WI38 (cell line): ENCODE data around the gene PGA4.

ENCODE experiments used
- H3K4me3 ChIP-seq: 2 replicates; pipeline ENCODE4 v1.5.1; 2011; ENCODE audit warnings: low read depth, mild to moderate bottlenecking, control low read depth, low read length
- TF ChIP-seq, protein P1 (sequence below): IDR thresholded peaks from 2 replicates; pipeline ENCODE4 v1.5.1; 2012; ENCODE audit warnings: low read depth, mild to moderate bottlenecking, control low read depth, low read length

Gene PGA4

DNA sequence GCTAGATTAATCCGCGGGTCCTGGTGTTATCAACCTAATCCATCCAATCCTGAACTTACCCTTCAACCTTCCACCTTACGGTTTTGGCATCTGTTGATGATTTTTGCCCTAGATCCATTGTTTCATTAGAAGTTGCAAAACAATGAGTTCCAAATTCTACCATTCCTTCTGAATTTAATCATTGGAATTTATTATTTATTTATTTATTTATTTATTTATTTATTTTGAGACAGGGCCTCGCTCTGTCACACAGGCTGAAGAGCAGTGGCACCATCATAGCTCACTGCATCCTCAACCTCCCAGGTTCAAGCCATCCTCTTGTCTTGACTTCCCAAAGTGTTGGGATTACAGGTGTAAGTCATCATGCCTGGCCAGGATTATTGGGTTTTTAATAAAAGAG, 40.7 kb upstream of the PGA4 start:
- TF ChIP-seq, protein P1, sequence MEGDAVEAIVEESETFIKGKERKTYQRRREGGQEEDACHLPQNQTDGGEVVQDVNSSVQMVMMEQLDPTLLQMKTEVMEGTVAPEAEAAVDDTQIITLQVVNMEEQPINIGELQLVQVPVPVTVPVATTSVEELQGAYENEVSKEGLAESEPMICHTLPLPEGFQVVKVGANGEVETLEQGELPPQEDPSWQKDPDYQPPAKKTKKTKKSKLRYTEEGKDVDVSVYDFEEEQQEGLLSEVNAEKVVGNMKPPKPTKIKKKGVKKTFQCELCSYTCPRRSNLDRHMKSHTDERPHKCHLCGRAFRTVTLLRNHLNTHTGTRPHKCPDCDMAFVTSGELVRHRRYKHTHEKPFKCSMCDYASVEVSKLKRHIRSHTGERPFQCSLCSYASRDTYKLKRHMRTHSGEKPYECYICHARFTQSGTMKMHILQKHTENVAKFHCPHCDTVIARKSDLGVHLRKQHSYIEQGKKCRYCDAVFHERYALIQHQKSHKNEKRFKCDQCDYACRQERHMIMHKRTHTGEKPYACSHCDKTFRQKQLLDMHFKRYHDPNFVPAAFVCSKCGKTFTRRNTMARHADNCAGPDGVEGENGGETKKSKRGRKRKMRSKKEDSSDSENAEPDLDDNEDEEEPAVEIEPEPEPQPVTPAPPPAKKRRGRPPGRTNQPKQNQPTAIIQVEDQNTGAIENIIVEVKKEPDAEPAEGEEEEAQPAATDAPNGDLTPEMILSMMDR = no peak
- no peak overlapping the region for H3K4me3 ChIP-seq

DNA sequence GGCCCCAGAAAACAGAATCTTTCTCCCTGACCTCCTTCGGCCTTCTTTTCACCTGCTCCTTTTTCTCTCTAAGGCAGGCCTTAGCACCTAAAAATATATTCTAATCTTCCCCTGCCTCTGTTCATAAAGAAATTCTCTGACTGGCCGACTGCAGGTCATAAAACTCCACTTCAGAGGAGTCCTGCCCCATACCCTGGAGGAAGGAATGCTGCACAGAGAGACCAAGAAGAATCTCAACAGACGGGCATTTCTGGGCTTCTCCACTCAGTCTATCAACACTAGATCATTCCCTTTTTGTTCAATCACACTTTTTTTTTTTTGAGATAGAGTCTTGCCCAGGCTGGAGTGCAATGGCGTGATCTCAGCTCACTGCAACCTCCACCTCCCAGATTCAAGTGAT, 38.5 kb upstream of the PGA4 start:
- TF ChIP-seq, protein P1 = no peak

DNA sequence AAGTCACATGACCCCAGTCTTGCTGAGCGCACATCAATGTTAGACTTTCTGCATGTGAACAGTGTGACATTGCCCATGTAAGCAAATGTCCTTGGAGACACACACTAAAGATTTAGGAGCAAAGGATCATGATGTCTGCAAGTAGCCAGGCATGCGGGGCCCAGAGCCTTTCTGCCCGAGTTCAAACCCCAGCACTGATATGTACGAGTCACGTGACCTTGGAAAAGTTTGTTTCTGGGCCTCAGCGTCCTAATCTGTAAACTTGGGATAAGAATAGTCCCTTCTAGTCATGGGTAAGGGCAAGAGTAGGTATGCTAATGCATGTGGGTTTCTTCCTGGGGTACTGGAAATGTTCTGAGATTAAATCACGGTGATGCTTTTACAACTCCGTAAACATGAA, 35.6 kb upstream of the PGA4 start:
- H3K4me3 ChIP-seq = no peak overlapping the region
- TF ChIP-seq, protein P1 = no peak

More for the DNA sequence above, 38.5 kb upstream of the PGA4 start:
- H3K4me3 ChIP-seq = no peak overlapping the region

DNA sequence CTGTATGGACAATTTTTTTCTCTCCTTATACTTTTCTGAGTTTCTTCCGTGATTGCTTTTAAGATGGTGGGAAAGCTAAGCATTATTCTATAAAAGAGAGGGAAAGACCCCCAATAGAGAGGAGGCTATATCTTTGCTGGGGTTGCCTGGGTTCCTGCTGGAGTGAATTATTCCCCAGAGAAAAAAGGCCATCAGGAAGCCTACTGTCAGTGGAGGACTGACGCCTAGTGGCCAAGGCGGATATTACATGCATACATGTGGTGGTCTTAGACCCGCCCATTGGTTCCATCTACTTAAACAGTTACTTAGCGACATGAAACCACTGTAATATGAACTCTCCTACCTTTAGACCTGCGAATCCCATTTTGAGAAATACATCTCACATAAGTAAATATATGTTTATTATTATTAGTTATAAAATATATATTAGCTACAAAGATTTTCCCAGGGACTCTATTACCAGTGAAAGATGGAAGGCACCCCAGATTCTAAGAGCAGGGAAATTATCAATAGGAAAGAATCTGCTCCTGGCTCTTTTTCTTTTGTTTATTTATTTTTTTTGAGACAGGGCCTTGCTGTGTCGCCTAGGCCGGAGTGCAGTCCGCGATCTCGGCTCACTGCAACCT, 34.5 kb upstream of the PGA4 start:
- H3K4me3 ChIP-seq = no peak overlapping the region
- TF ChIP-seq, protein P1 = peak; percentile 99

DNA sequence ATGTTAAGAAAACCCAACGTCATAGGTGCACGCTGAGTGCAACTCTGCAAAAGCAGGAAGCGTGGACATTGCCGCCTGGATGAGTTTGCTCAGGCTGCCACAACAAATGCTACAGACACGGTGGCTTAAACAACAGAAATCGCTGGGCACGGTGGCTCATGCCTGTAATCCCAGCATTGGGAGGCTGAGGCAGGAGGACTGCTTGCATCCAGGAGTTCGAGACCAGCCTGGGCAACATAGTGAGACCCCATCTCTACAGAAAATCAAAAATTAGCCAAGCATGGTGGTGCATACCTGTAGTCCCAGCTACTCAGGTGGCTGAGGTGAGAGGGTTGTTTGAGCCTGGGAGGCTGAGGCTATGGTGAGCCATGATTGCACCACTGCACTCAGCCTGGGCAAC, 32.2 kb upstream of the PGA4 start:
- H3K4me3 ChIP-seq = no peak overlapping the region
- TF ChIP-seq, protein P1 = no peak

DNA sequence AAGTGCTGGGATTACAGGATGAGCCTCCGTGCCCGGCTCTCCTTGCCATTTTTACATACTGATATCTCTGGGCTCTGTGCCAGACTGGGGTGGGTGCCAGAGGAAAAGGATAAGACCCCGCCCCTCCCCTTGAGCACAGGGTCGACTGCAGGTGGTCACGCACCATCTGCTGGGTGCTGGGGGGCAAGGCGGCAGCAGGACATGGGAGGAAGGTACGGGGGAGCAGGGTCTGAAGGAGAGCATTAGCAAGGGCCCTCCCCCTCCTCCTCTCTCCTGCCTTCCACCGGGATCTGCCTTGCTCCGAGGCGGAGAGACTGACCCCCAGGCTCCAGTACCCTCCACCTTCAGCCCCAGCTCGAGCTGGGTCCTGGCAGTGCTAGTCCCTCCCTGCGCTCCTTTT, 28.6 kb upstream of the PGA4 start:
- H3K4me3 ChIP-seq = no peak overlapping the region
- TF ChIP-seq, protein P1 = no peak

DNA sequence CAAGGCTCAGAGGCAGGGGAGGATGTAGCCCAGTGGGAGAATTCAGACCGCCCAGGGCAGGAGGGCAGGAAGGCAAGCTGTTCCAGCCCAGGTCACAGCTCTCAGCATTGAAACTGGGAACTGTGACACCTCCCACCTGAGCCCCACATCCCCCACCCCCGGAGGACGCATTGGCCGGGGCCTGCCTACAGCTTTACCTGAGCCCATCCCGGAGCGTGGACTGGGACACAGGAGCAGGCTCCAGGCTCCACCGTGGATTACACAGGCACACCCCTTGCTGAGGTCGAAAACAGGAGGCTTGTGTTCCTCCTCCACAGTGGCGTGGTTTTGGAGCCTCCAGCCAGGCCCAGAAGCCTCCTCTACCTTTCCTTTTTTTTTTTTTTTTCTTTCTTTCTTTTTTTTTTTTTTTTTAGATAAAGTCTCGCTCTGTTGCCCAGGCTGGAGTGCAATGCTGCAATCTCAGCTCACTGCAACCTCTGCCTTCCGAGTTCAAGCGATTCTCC, 27.9 kb upstream of the PGA4 start:
- TF ChIP-seq, protein P1 = no peak
- H3K4me3 ChIP-seq = no peak overlapping the region
